Type B pancreatic cell (in vitro differentiated cells): Measurements from ENCODE around the gene CXADR. TPM values are rescaled to one million over a fixed set of nuclear protein-coding genes. Genes with fewer than 3 reads are reported as not detected.

Experiments used
- DNase-seq: peaks from one replicate; pipeline ENCODE4 v3.0.0; 2021; ENCODE audit warnings: mixed read lengths; ENCODE audit not compliant: unreplicated experiment; ENCODE audit errors: extremely low spot score
- H3K27ac Mint-ChIP-seq: 2 replicates; pipeline ENCODE4 v1.8.0; 2021; ENCODE audit warnings: mild to moderate bottlenecking, mixed read lengths
- H3K27me3 Mint-ChIP-seq: 2 replicates; pipeline ENCODE4 v1.8.0; 2021; ENCODE audit warnings: mixed read lengths
- H3K36me3 Mint-ChIP-seq: 2 replicates; pipeline ENCODE4 v1.8.0; 2021; ENCODE audit warnings: mixed read lengths
- H3K4me1 Mint-ChIP-seq: one replicate; pipeline ENCODE4 v1.8.0; 2021; ENCODE audit warnings: mixed read lengths; ENCODE audit not compliant: unreplicated experiment
- H3K4me3 Mint-ChIP-seq: 2 replicates; pipeline ENCODE4 v1.8.0; 2021; ENCODE audit warnings: mild to moderate bottlenecking, mixed read lengths
- H3K9me3 Mint-ChIP-seq: 2 replicates; pipeline ENCODE4 v1.8.0; 2021; ENCODE audit warnings: mixed read lengths
- CTCF ChIP-seq: fragments of 200-600 bp; sonication (generic); conservative IDR thresholded peaks from 2 replicates; pipeline ENCODE4 v1.5.0; 2021; ENCODE audit warnings: antibody characterized with exemption, mild to moderate bottlenecking
- total RNA-seq: library from RNA; stranded (reverse); gene quantifications from 2 replicates; pipeline ENCODE4 v1.2.1, GENCODE V29; 2021; ENCODE audit warnings: low replicate concordance

Gene CXADR
- total RNA-seq, 1 donor from 2014 or later: 47.3 TPM

GRCh38 chr21:17585875-17586450 is 73.1 kb downstream of the CXADR start:
- TF ChIP-seq CTCF: peak; percentile 85
- Mint-ChIP-seq H3K27me3 (no peaks in the 10 kb centered on the region), H3K4me1 (peaks cover 5% of the 10 kb centered on the region), H3K27ac (no peak overlapping the region), H3K36me3 (peaks cover 5% of the 10 kb centered on the region), H3K4me3 (no peak overlapping the region), H3K9me3 (no peaks in the 10 kb centered on the region)
- no peak for DNase-seq

DNA sequence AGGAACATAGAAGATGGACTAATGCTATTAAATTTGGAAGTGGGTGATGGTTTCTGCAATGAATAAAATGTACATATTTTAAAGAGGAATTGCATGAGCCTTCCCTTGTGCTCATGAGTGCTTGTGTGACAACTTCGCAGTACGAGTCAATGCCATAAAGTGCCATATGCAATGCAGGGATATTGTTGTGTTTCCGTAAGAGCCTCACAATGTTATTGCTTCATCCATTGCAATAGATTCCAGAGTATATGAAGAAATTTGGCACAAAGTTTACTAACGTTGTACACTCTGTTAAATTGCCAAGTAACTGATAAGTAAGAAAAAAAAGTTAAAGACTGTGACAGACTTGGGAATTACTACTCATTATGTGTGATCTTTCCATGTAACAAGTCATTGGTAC is 77.6 kb downstream of the CXADR start:
- Mint-ChIP-seq H3K36me3 (peaks cover 22% of the 10 kb centered on the region), H3K4me3 (no peak overlapping the region), H3K27me3 (no peaks in the 10 kb centered on the region), H3K4me1 (no peaks in the 10 kb centered on the region), H3K9me3 (no peaks in the 10 kb centered on the region), H3K27ac (no peak overlapping the region)
- no peak for TF ChIP-seq CTCF
- DNase-seq: no peak

DNA sequence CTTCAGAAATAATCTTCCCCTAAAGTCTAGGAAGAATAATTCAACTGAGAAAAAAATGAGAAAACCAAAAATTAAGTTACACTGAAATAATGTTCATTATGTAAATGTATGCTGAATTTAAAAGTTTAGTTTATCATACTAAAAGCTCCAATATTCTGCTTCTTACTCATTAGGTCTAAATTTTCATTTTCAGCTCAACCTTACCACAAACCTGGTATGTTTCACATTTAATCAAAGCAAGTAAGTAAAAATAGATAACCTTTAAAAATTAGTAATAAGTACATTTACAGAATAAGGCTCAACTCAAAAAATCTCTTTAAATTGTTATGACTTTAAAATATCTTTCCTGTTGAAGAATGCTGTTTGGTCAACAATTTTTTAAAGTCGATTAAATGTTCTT is 84.8 kb downstream of the CXADR start:
- Mint-ChIP-seq H3K27ac (no peak overlapping the region), H3K4me1 (no peaks in the 10 kb centered on the region), H3K27me3 (no peaks in the 10 kb centered on the region), H3K9me3 (no peaks in the 10 kb centered on the region), H3K4me3 (no peak overlapping the region), H3K36me3 (peaks cover 46% of the 10 kb centered on the region)
- TF ChIP-seq CTCF: no peak
- no peak for DNase-seq

- Mint-ChIP-seq H3K9me3 (no peaks in the 10 kb centered on the region), H3K27ac (no peak overlapping the region), H3K36me3 (peaks cover 48% of the 10 kb centered on the region), H3K4me1 (no peaks in the 10 kb centered on the region), H3K27me3 (no peaks in the 10 kb centered on the region), H3K4me3 (no peak overlapping the region)
- TF ChIP-seq CTCF: no peak
- no peak for DNase-seq
Observed at GRCh38 chr21:17598437-17598836, 85.6 kb downstream of the CXADR start.

- no peak for TF ChIP-seq CTCF
- peaks cover 2% of the 10 kb centered on the region for H3K4me1 Mint-ChIP-seq
- H3K27ac Mint-ChIP-seq: no peak overlapping the region
- peaks cover 51% of the 10 kb centered on the region for H3K36me3 Mint-ChIP-seq
- H3K9me3 Mint-ChIP-seq: no peaks in the 10 kb centered on the region
- DNase-seq: no peak
- no peaks in the 10 kb centered on the region for H3K27me3 Mint-ChIP-seq
- no peak overlapping the region for H3K4me3 Mint-ChIP-seq
Observed at GRCh38 chr21:17602874-17603273, 90.0 kb downstream of the CXADR start.

- H3K9me3 Mint-ChIP-seq: no peaks in the 10 kb centered on the region
- H3K4me3 Mint-ChIP-seq: peak overlapping the region; percentile 52
- no peak for TF ChIP-seq CTCF
- peak overlapping the region; percentile 70 for H3K27ac Mint-ChIP-seq
- peaks cover 51% of the 10 kb centered on the region for H3K36me3 Mint-ChIP-seq
- H3K27me3 Mint-ChIP-seq: no peaks in the 10 kb centered on the region
- no peak for DNase-seq
- H3K4me1 Mint-ChIP-seq: peaks cover 17% of the 10 kb centered on the region
Observed at GRCh38 chr21:17607684-17608083, 94.8 kb downstream of the CXADR start.
